ENCODE measurements around the gene RMND5B. TPM values are rescaled to one million over a fixed set of nuclear protein-coding genes. Genes with fewer than 3 reads are reported as not detected.
A peak's percentile ranks its signal among the peaks of the same experiment; 100 is the strongest.

RMND5B gene
- total RNA-seq, 1 donor from 2014 or later = 42.9 TPM

GRCh38 chr5:178106086-178106485, 24.7 kb upstream of the RMND5B start:
- no peak for FAIRE-seq
- no peak for DNase-seq (ENCODE audit: low read depth)
- H3K27me3 ChIP-seq (ENCODE audit: control insufficient read depth, insufficient read depth, low read length) = no peaks in the 10 kb centered on the region
- no peak overlapping the region for H3K4me3 ChIP-seq (ENCODE audit: low read depth, low read length)
- no peaks in the 10 kb centered on the region for H3K36me3 ChIP-seq (ENCODE audit: control insufficient read depth, insufficient read depth, low read length)
- no peak for TF ChIP-seq CTCF (IDR thresholded peaks at IDR 0.05; ENCODE audit: insufficient read depth, low read length, severe bottlenecking)

- FAIRE-seq (no peak), DNase-seq (ENCODE audit: low read depth) (peak; percentile 51)
- Histone ChIP-seq H3K27me3 (ENCODE audit: control insufficient read depth, insufficient read depth, low read length) (no peaks in the 10 kb centered on the region), H3K36me3 (ENCODE audit: control insufficient read depth, insufficient read depth, low read length) (no peaks in the 10 kb centered on the region), H3K4me3 (ENCODE audit: low read depth, low read length) (no peak overlapping the region)
- TF ChIP-seq CTCF (IDR thresholded peaks at IDR 0.05; ENCODE audit: insufficient read depth, low read length, severe bottlenecking) = no peak
These were observed 24.1 kb upstream of the RMND5B start for GRCh38 chr5:178106556-178107239.

GRCh38 chr5:178107756-178108310, 23.0 kb upstream of the RMND5B start:
- TF ChIP-seq CTCF (IDR thresholded peaks at IDR 0.05; ENCODE audit: insufficient read depth, low read length, severe bottlenecking) = no peak
- Histone ChIP-seq H3K4me3 (ENCODE audit: low read depth, low read length) (no peak overlapping the region), H3K27me3 (ENCODE audit: control insufficient read depth, insufficient read depth, low read length) (no peaks in the 10 kb centered on the region), H3K36me3 (ENCODE audit: control insufficient read depth, insufficient read depth, low read length) (no peaks in the 10 kb centered on the region)
- DNase-seq (ENCODE audit: low read depth) (no peak), FAIRE-seq (no peak)

GRCh38 chr5:178108446-178108845, 22.4 kb upstream of the RMND5B start:
- TF ChIP-seq CTCF (IDR thresholded peaks at IDR 0.05; ENCODE audit: insufficient read depth, low read length, severe bottlenecking) = no peak
- no peak for FAIRE-seq
- no peaks in the 10 kb centered on the region for H3K36me3 ChIP-seq (ENCODE audit: control insufficient read depth, insufficient read depth, low read length)
- no peak for DNase-seq (ENCODE audit: low read depth)
- H3K27me3 ChIP-seq (ENCODE audit: control insufficient read depth, insufficient read depth, low read length) = no peaks in the 10 kb centered on the region
- no peak overlapping the region for H3K4me3 ChIP-seq (ENCODE audit: low read depth, low read length)

GRCh38 chr5:178108966-178109365, 21.8 kb upstream of the RMND5B start:
- no peak for TF ChIP-seq CTCF (IDR thresholded peaks at IDR 0.05; ENCODE audit: insufficient read depth, low read length, severe bottlenecking)
- Histone ChIP-seq H3K27me3 (ENCODE audit: control insufficient read depth, insufficient read depth, low read length) (no peaks in the 10 kb centered on the region), H3K36me3 (ENCODE audit: control insufficient read depth, insufficient read depth, low read length) (no peaks in the 10 kb centered on the region), H3K4me3 (ENCODE audit: low read depth, low read length) (no peak overlapping the region)
- DNase-seq (ENCODE audit: low read depth) (no peak), FAIRE-seq (no peak)

- Histone ChIP-seq H3K36me3 (ENCODE audit: control insufficient read depth, insufficient read depth, low read length) (no peaks in the 10 kb centered on the region), H3K4me3 (ENCODE audit: low read depth, low read length) (no peak overlapping the region), H3K27me3 (ENCODE audit: control insufficient read depth, insufficient read depth, low read length) (no peaks in the 10 kb centered on the region)
- no peak for FAIRE-seq
- no peak for TF ChIP-seq CTCF (IDR thresholded peaks at IDR 0.05; ENCODE audit: insufficient read depth, low read length, severe bottlenecking)
- no peak for DNase-seq (ENCODE audit: low read depth)
These were observed 20.3 kb upstream of the RMND5B start for GRCh38 chr5:178110511-178110910.
